ENCODE data around the gene UPP2. TPM values are rescaled to one million over a fixed set of nuclear protein-coding genes. Genes with fewer than 3 reads are reported as not detected.

The UPP2 gene
- total and polyA plus RNA-seq, 2 of the 13 experiments (the other 11 are each of a cell fraction or from before 2014, with no cell fraction given): 0.07 to 0.28 TPM

- TF ChIP-seq GABPB1 (CRISPR knock-in tag; IDR thresholded peaks at IDR 0.05) (peak; percentile 19; the same call in 1 of the 2 replicates), MXI1 (IDR thresholded peaks at IDR 0.05; ENCODE audit: borderline replicate concordance, low read depth, low read length) (0 out of 3 replicates have a peak, but pooled peaks have one; percentile 25), IKZF5 (CRISPR knock-in tag; IDR thresholded peaks at IDR 0.05) (peak; percentile 89), SMARCE1 (IDR thresholded peaks at IDR 0.05; ENCODE audit: borderline replicate concordance) (no peak), MLLT10 (CRISPR knock-in tag; IDR thresholded peaks at IDR 0.05) (no peak), RORA (CRISPR knock-in tag; IDR thresholded peaks at IDR 0.05) (no peak), ATRX (CRISPR knock-in tag; IDR thresholded peaks at IDR 0.05; ENCODE audit: borderline replicate concordance) (no peak), ZNF589 (CRISPR knock-in tag; conservative IDR thresholded peaks at IDR 0.05) (0 out of 2 replicates have a peak, but pooled peaks have one; percentile 58), ZNF329 (CRISPR knock-in tag; IDR thresholded peaks at IDR 0.05; ENCODE audit: low read depth) (no peak), MAFG (CRISPR knock-in tag; IDR thresholded peaks at IDR 0.05) (no peak), DR1 (CRISPR knock-in tag; IDR thresholded peaks at IDR 0.05) (no peak), NFAT5 (CRISPR knock-in tag; IDR thresholded peaks at IDR 0.05) (no peak), STAG1 (CRISPR knock-in tag; IDR thresholded peaks at IDR 0.05) (peak; percentile 12; the same call in 1 of the 2 replicates), MXD3 (CRISPR knock-in tag; IDR thresholded peaks at IDR 0.05) (no peak; the same call in 1 of the 2 replicates), ZNF615 (CRISPR knock-in tag; IDR thresholded peaks at IDR 0.05; ENCODE audit: borderline replicate concordance) (no peak)
- TF ChIP-seq, protein P1, sequence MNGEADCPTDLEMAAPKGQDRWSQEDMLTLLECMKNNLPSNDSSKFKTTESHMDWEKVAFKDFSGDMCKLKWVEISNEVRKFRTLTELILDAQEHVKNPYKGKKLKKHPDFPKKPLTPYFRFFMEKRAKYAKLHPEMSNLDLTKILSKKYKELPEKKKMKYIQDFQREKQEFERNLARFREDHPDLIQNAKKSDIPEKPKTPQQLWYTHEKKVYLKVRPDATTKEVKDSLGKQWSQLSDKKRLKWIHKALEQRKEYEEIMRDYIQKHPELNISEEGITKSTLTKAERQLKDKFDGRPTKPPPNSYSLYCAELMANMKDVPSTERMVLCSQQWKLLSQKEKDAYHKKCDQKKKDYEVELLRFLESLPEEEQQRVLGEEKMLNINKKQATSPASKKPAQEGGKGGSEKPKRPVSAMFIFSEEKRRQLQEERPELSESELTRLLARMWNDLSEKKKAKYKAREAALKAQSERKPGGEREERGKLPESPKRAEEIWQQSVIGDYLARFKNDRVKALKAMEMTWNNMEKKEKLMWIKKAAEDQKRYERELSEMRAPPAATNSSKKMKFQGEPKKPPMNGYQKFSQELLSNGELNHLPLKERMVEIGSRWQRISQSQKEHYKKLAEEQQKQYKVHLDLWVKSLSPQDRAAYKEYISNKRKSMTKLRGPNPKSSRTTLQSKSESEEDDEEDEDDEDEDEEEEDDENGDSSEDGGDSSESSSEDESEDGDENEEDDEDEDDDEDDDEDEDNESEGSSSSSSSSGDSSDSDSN (CRISPR knock-in tag; IDR thresholded peaks at IDR 0.05): no peak
- TF ChIP-seq, protein P2, sequence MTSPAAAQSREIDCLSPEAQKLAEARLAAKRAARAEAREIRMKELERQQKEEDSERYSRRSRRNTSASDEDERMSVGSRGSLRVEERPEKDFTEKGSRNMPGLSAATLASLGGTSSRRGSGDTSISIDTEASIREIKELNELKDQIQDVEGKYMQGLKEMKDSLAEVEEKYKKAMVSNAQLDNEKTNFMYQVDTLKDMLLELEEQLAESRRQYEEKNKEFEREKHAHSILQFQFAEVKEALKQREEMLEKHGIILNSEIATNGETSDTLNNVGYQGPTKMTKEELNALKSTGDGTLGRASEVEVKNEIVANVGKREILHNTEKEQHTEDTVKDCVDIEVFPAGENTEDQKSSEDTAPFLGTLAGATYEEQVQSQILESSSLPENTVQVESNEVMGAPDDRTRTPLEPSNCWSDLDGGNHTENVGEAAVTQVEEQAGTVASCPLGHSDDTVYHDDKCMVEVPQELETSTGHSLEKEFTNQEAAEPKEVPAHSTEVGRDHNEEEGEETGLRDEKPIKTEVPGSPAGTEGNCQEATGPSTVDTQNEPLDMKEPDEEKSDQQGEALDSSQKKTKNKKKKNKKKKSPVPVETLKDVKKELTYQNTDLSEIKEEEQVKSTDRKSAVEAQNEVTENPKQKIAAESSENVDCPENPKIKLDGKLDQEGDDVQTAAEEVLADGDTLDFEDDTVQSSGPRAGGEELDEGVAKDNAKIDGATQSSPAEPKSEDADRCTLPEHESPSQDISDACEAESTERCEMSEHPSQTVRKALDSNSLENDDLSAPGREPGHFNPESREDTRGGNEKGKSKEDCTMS (CRISPR knock-in tag; conservative IDR thresholded peaks at IDR 0.05): no peak
Measured at GRCh38 chr2:158131919-158132566, 30.4 kb downstream of the UPP2 start (continued).
